OCI-LY1 (cell line): ENCODE measurements around the gene S1PR1.

ENCODE experiments used
- H2AFZ ChIP-seq: fragments of 200-600 bp; sonication (generic), shearing (Covaris generic); 2 replicates; pipeline ENCODE4 v1.6.0; 2014; ENCODE audit warnings: antibody characterized with exemption, mild to moderate bottlenecking, low read length
- H3F3A ChIP-seq: fragments of 200-600 bp; sonication (generic), shearing (Covaris generic); 2 replicates; pipeline ENCODE4 v1.6.0; 2014; ENCODE audit warnings: mild to moderate bottlenecking, antibody characterized with exemption, low read length, moderate library complexity; ENCODE audit not compliant: insufficient read depth
- H3K27ac ChIP-seq: fragments of 200-600 bp; sonication (generic); 2 replicates; pipeline ENCODE4 v1.5.1; 2014; ENCODE audit warnings: low read length, mixed run types, mild to moderate bottlenecking, low read depth; ENCODE audit not compliant: poor library complexity, severe bottlenecking
- H3K27me3 ChIP-seq: fragments of 200-600 bp; sonication (generic); 2 replicates; pipeline ENCODE4 v1.6.0; 2014; ENCODE audit warnings: antibody characterized with exemption, mild to moderate bottlenecking, low read length, moderate library complexity; ENCODE audit not compliant: insufficient read depth
- H3K36me3 ChIP-seq: fragments of 200-600 bp; sonication (generic); 2 replicates; pipeline ENCODE4 v1.6.1; 2014; ENCODE audit warnings: mild to moderate bottlenecking, antibody characterized with exemption, low read length, moderate library complexity, mixed read lengths; ENCODE audit not compliant: insufficient read depth
- H3K4me1 ChIP-seq: fragments of 200-600 bp; sonication (generic); 2 replicates; pipeline ENCODE4 v1.5.1; 2014; ENCODE audit warnings: mild to moderate bottlenecking, low read length, moderate library complexity; ENCODE audit not compliant: insufficient read depth, severe bottlenecking
- H3K4me2 ChIP-seq: fragments of 200-600 bp; sonication (generic), shearing (Covaris generic); 2 replicates; pipeline ENCODE4 v1.6.1; 2014; ENCODE audit warnings: low read length
- H3K4me3 ChIP-seq: fragments of 200-600 bp; sonication (generic); 2 replicates; pipeline ENCODE4 v1.5.1; 2014; ENCODE audit warnings: low read length, low read depth, mild to moderate bottlenecking, mixed read lengths; ENCODE audit not compliant: poor library complexity, severe bottlenecking
- H3K79me2 ChIP-seq: fragments of 200-600 bp; shearing (Covaris generic); 2 replicates; pipeline ENCODE4 v1.6.1; 2016; ENCODE audit warnings: mixed run types, low read length, mixed read lengths; ENCODE audit not compliant: insufficient read depth
- H3K9ac ChIP-seq: fragments of 200-600 bp; sonication (generic), shearing (Covaris generic); 2 replicates; pipeline ENCODE4 v1.6.1; 2014; ENCODE audit warnings: mild to moderate bottlenecking, low read length, mixed read lengths
- H3K9me2 ChIP-seq: fragments of 200-600 bp; sonication (generic), shearing (Covaris generic); 2 replicates; pipeline ENCODE4 v1.6.1; 2014; ENCODE audit warnings: low read depth, mild to moderate bottlenecking, low read length, mixed read lengths
- H3K9me3 ChIP-seq: fragments of 200-600 bp; shearing (Covaris generic); 2 replicates; pipeline ENCODE4 v1.6.1; 2014; ENCODE audit warnings: low read length, mixed read lengths
- H4K20me1 ChIP-seq: fragments of 200-600 bp; sonication (generic), shearing (Covaris generic); 2 replicates; pipeline ENCODE4 v1.6.0; 2016; ENCODE audit warnings: mild to moderate bottlenecking, low read length; ENCODE audit not compliant: insufficient read depth
- EZH2 ChIP-seq: fragments of 200-600 bp; sonication (generic), shearing (Covaris generic); IDR thresholded peaks from 2 replicates; pipeline ENCODE4 v1.8.0; 2017; ENCODE audit warnings: borderline replicate concordance, mixed run types, mild to moderate bottlenecking, antibody characterized with exemption, low read length, moderate library complexity, mixed read lengths
- TF ChIP-seq, protein P1 (sequence below): fragments of 200-600 bp; sonication (generic), shearing (Covaris generic); IDR thresholded peaks from 2 replicates; pipeline ENCODE4 v1.5.1; 2017; ENCODE audit warnings: mild to moderate bottlenecking, antibody characterized with exemption, low read length, moderate library complexity, mixed read lengths

The S1PR1 gene

DNA sequence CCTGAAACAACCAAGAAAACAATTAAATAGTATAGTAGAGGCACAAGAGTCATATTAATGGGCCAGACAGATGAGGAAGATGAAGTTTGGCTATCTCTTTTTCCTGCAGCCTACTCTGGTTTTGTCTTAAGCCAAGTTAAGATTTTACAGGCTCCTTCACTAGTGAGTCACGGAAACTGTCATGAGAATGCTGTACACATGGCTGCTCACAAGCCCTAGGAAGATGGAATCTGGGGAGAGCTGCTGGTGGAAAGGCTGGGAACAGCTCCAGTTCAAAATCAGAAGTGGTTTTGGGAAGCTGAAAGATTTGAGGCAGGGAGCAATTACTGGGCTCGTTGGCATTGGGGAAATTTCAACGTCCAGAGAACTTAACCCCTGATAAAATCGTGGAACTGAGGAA is 46.4 kb upstream of the S1PR1 start:
- H3K9me3 ChIP-seq = no peaks in the 10 kb centered on the region
- no peaks in the 10 kb centered on the region for H3K9me2 ChIP-seq
- H3K4me1 ChIP-seq = no peaks in the 10 kb centered on the region
- H4K20me1 ChIP-seq = no peaks in the 10 kb centered on the region
- H3K27ac ChIP-seq = no peak overlapping the region
- H3K4me3 ChIP-seq = no peak overlapping the region
- H3K4me2 ChIP-seq = no peak overlapping the region
- no peaks in the 10 kb centered on the region for H3K36me3 ChIP-seq
- H3K9ac ChIP-seq = no peak overlapping the region
- H3K27me3 ChIP-seq = no peaks in the 10 kb centered on the region
- H2AFZ ChIP-seq = no peak overlapping the region
- no peaks in the 10 kb centered on the region for H3F3A ChIP-seq
- H3K79me2 ChIP-seq = no peaks in the 10 kb centered on the region
- no peak for TF ChIP-seq EZH2
- TF ChIP-seq, protein P1, sequence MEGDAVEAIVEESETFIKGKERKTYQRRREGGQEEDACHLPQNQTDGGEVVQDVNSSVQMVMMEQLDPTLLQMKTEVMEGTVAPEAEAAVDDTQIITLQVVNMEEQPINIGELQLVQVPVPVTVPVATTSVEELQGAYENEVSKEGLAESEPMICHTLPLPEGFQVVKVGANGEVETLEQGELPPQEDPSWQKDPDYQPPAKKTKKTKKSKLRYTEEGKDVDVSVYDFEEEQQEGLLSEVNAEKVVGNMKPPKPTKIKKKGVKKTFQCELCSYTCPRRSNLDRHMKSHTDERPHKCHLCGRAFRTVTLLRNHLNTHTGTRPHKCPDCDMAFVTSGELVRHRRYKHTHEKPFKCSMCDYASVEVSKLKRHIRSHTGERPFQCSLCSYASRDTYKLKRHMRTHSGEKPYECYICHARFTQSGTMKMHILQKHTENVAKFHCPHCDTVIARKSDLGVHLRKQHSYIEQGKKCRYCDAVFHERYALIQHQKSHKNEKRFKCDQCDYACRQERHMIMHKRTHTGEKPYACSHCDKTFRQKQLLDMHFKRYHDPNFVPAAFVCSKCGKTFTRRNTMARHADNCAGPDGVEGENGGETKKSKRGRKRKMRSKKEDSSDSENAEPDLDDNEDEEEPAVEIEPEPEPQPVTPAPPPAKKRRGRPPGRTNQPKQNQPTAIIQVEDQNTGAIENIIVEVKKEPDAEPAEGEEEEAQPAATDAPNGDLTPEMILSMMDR = no peak

DNA sequence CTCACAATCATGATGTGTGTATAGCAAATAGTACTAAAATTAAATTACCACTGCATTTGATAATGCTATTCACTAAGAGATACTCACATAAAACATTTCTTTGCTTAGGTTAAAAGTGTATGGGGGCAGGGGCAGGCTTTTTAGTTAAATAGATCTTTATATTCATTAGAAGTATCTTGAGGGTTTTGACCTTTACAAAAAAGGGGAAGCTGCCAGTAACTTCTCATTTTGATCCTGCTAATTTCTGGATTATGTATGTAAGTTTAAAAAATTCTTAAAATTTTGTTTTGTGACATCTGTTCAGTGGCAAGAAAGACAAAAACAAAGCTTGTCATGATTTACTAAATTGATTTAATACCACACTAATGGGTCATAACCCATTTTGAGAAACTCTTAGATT is 45.8 kb upstream of the S1PR1 start:
- H3K4me3 ChIP-seq = no peak overlapping the region
- TF ChIP-seq, protein P1 = no peak
- no peak for TF ChIP-seq EZH2
- H3K27ac ChIP-seq = no peak overlapping the region
- no peaks in the 10 kb centered on the region for H3K27me3 ChIP-seq
- no peaks in the 10 kb centered on the region for H3K36me3 ChIP-seq
- H3K9me2 ChIP-seq = no peaks in the 10 kb centered on the region
- no peaks in the 10 kb centered on the region for H3K4me1 ChIP-seq
- no peak overlapping the region for H3K9ac ChIP-seq
- H3K9me3 ChIP-seq = no peaks in the 10 kb centered on the region
- H4K20me1 ChIP-seq = no peaks in the 10 kb centered on the region
- H3K79me2 ChIP-seq = no peaks in the 10 kb centered on the region
- no peaks in the 10 kb centered on the region for H3F3A ChIP-seq
- no peak overlapping the region for H2AFZ ChIP-seq
- no peak overlapping the region for H3K4me2 ChIP-seq

DNA sequence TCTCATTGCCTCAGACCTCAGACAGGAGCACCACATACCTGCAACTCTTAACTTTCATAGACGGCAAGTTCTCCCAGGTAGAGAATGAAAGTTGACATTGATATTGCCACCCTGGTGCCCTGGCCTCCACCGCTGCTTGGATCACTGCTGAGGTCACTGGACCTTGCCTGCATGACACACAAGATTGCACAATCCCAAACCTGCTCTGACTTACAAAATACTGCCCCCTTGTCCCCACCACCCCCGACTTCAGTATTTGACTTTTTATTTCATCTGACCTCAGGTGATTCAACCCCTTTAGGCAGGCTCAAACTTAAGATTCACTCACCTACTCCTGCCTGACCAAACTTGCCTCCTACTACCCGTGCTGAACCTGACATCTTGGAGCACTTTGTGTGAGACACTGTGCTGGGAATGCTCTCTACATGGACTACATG is 43.1 kb upstream of the S1PR1 start:
- H3K79me2 ChIP-seq = no peaks in the 10 kb centered on the region
- no peak overlapping the region for H3K9ac ChIP-seq
- no peak overlapping the region for H3K4me3 ChIP-seq
- H3K4me2 ChIP-seq = no peak overlapping the region
- no peaks in the 10 kb centered on the region for H3K36me3 ChIP-seq
- H3F3A ChIP-seq = no peaks in the 10 kb centered on the region
- no peaks in the 10 kb centered on the region for H3K27me3 ChIP-seq
- no peak overlapping the region for H3K27ac ChIP-seq
- no peaks in the 10 kb centered on the region for H4K20me1 ChIP-seq
- H3K9me3 ChIP-seq = no peaks in the 10 kb centered on the region
- no peaks in the 10 kb centered on the region for H3K4me1 ChIP-seq
- TF ChIP-seq, protein P1 = no peak
- TF ChIP-seq EZH2 = no peak
- H2AFZ ChIP-seq = no peak overlapping the region
- no peaks in the 10 kb centered on the region for H3K9me2 ChIP-seq
